Frontal cortex (tissue), 4 donors: Measurements from ENCODE around the gene STK39. TPM values are rescaled to one million over a fixed set of nuclear protein-coding genes. Genes with fewer than 3 reads are reported as not detected.

Experiments
- DNase-seq, 2 donors: peaks; one replicate each; pipeline ENCODE4 v3.0.0; 2012; ENCODE audit warnings: low spot score in 2 of 2
- FAIRE-seq: peaks from 2 replicates; lab custom pipeline; 2012; peaks lifted over from hg19 to GRCh38; lab: Jason Lieb, UNC
- total RNA-seq: library from RNA; depleted of rRNA; stranded (reverse); fragments of >200 nt; gene quantifications from one replicate; pipeline ENCODE4 v1.2.3, GENCODE V29; 2014
- donor health status: control.
- donor health status: control.
- donor health status: control.

STK39 gene
- total RNA-seq, 1 donor from 2014 or later: 46.1 TPM

GRCh38 chr2:168245074-168245825, 2.1 kb downstream of the STK39 start:
- FAIRE-seq (no peak), DNase-seq (no peak)

GRCh38 chr2:168244318-168244717, 3.1 kb downstream of the STK39 start:
- DNase-seq (no peak), FAIRE-seq (no peak)

- no peak for DNase-seq
- no peak for FAIRE-seq
Observed at GRCh38 chr2:168243061-168243460, 4.3 kb downstream of the STK39 start.

- DNase-seq (no peak), FAIRE-seq (no peak)
Observed at GRCh38 chr2:168241746-168242145, 5.6 kb downstream of the STK39 start.

GRCh38 chr2:168241208-168241607, 6.2 kb downstream of the STK39 start:
- FAIRE-seq: no peak
- no peak for DNase-seq

GRCh38 chr2:168239281-168239680, 8.1 kb downstream of the STK39 start:
- no peak for FAIRE-seq

GRCh38 chr2:168237741-168238140, 9.7 kb downstream of the STK39 start:
- FAIRE-seq (no peak), DNase-seq (no peak)

More at GRCh38 chr2:168239281-168239680, 8.1 kb downstream of the STK39 start:
- DNase-seq: no peak

GRCh38 chr2:168234407-168235085, 12.8 kb downstream of the STK39 start:
- FAIRE-seq: no peak
- DNase-seq: no peak

- DNase-seq: no peak
- no peak for FAIRE-seq
Observed at GRCh38 chr2:168233726-168234406, 13.5 kb downstream of the STK39 start.

GRCh38 chr2:168233166-168233565, 14.2 kb downstream of the STK39 start:
- DNase-seq (no peak), FAIRE-seq (no peak)

- DNase-seq: no peak
- FAIRE-seq: no peak
Observed at GRCh38 chr2:168231609-168232241, 15.7 kb downstream of the STK39 start.

- DNase-seq (no peak), FAIRE-seq (no peak)
Observed at GRCh38 chr2:168230389-168230788, 17.0 kb downstream of the STK39 start.

- FAIRE-seq: no peak
- no peak for DNase-seq
Observed at GRCh38 chr2:168224346-168224745, 23.0 kb downstream of the STK39 start.

GRCh38 chr2:168222088-168222487, 25.3 kb downstream of the STK39 start:
- DNase-seq: no peak
- no peak for FAIRE-seq

- DNase-seq (no peak), FAIRE-seq (peak; percentile 21)
Observed at GRCh38 chr2:168220965-168221819, 26.2 kb downstream of the STK39 start.

GRCh38 chr2:168217920-168218319, 29.5 kb downstream of the STK39 start:
- no peak for FAIRE-seq
- no peak for DNase-seq

GRCh38 chr2:168216351-168217005, 30.9 kb downstream of the STK39 start:
- FAIRE-seq: no peak
- no peak for DNase-seq

GRCh38 chr2:168215813-168216212, 31.6 kb downstream of the STK39 start:
- DNase-seq: no peak
- FAIRE-seq: no peak

- FAIRE-seq (no peak), DNase-seq (no peak)
Observed at GRCh38 chr2:168212866-168213265, 34.5 kb downstream of the STK39 start.
